SKM-1 treated with dmso at 0.1 percent for 144 hours (cell line): ENCODE data around the gene CTBP2.
"Not testable (repeated sequence)": the region's sequence is repeated elsewhere in the genome, so short reads cannot be mapped to it uniquely, and the experiment has no call there.

Experiments used
- DNase-seq: peaks from one replicate; lab custom pipeline; 2025; ENCODE audit not compliant: unreplicated experiment; lab: John Stamatoyannopoulos, UW

The CTBP2 gene

GRCh38 chr10:125089469-125089868, 70.9 kb downstream of the CTBP2 start:
- no peak for DNase-seq

GRCh38 chr10:125087897-125088215, 72.5 kb downstream of the CTBP2 start:
- no peak for DNase-seq

GRCh38 chr10:125087191-125087896, 73.0 kb downstream of the CTBP2 start:
- DNase-seq: no peak

DNA sequence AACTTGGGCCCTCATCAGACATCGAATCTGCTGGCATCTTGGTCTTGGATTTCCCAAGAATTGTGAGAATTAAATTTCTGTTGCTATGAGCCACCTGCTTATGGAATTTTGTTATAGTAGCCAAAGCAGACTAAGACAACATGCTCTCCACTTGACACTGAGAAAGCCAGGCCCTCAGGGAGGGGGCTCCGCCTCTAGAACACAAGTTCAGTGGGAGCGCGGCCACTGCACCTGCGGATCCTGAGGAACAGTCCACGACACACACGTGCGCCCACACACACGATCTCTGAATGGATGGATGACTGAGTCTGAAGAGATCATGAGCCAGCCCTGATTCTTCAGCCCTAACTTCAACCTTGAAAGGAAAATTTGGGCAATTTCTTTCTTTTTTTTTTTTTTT, 73.7 kb downstream of the CTBP2 start:
- DNase-seq: no peak

DNA sequence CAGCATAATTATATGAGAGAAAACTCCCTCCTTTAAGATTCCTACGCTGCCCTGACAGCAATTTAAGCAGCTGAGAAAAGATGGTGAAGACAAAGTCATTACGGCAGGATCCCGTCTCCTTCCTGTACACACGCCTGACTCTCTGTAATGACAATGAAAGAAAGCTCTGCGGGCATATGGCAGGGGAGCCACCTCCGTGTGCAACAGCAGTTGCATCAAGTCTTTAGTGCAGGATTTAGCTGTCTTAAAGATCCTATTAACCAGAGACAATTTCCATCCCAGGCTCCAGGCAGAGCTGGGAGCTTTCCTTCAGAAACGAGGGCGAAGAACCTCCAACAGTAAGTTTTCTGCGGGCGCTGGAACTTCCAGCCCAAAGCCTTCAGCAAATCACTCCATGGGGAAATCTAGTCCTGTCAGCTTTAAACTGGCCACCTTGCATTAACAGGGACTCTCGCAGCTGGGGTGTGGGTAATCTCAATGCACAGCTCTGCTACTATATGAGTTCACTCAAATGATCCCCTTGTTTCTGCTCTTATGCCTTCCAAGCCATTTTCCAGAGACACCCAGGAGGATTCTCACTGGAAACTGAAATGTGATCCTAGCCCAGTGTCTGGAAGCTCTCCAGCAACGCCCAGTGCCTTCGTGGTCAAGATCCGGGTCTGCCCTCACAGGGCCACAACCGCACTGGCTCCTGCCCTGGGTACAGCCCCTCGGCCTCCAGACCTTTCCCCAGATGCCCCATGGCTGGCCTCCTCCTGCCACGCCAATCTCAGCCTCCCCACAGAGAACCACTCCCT, 74.9 kb downstream of the CTBP2 start:
- no peak for DNase-seq

GRCh38 chr10:125084614-125085257, 75.6 kb downstream of the CTBP2 start:
- DNase-seq: no peak

DNA sequence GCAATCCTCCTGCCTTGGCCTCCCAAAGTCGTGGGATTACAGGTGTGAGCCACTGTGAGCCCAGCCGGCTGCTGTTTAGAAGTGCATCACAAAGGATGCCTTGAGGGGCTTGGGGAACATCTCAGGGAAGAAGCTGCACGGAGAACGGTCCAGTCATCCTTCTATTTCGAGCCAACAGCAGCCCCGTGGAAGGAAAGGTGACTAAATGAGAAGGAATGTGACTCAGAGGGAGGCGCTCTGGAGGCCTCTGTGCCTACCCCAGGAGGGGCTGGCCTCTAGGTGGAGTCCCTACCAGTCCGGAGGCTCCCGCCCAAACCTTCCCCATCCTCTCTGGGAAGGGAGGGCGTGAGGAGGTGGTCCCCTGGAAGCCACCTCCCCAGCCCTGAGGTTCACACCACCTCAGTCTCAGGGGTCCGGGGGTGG, 76.2 kb downstream of the CTBP2 start:
- DNase-seq: no peak

DNA sequence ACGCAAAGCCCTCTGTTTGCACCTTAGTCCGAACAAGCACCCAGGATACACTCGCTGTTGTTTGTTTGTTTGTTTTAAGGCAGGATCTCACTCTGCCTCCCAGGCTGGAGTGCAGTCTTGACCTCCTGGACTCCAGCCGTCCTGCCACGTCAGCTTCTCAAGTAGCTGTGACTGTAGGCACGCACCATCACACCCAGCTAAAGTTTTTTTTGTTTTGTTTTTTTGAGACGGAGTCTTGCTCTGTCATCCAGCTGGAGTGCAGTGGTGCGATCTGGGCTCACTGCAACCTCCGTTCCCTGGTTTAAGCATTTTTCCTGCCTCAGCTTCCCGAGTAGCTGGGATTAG, 76.8 kb downstream of the CTBP2 start:
- no peak for DNase-seq

DNA sequence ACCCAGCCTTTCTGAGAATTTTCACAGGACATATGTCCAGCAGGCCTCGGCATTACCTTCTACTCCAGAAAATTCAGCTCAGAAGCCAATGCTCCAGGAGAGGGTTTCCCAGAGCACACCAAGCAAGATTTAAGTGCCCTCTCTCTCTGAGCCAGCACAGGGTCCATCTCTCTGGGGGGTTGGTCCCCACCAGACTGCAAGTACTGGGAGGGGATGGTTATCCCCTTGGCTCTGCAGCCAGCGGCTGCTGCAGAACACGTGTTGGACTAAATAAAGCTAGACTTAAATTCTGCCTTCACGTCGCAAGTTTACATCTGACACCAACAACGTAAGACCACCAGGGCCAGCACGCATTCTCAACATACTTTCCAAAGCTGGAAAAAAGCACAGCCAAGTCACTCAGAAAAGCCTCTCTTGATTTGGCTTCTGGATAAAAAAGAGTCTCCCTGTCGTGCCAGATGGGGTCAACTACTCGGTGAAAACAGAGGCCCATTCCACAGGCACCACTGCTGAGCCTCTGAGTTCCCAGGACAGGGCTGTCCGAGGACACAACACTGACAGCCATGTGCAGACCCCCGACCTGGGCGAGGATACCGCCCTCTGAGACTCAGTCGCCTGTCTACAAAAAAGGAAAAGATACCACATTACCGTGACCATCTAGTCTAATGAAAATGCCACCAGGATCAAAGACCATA, 77.3 kb downstream of the CTBP2 start:
- no peak for DNase-seq

DNA sequence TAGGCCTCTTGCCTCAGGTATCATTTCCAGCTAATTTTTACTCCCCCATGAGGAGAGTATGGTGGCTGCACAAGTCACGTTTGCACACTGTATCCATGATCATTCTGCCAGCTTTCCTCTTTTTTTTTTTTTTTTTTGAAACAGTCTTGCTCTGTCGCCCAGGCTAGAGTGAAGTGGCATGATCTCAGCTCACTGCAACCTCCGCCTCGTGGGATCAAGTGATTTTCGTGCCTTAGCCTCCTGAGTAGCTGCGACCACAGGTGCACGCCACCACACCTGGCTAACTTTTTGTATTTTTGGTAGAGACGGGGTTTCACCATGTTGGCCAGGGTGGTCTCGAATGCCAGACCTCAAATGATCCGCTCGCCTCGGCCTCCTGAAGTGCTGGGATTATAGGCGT, 77.9 kb downstream of the CTBP2 start:
- not testable (repeated sequence) for DNase-seq

GRCh38 chr10:125081931-125082330, 78.4 kb downstream of the CTBP2 start:
- no peak for DNase-seq

DNA sequence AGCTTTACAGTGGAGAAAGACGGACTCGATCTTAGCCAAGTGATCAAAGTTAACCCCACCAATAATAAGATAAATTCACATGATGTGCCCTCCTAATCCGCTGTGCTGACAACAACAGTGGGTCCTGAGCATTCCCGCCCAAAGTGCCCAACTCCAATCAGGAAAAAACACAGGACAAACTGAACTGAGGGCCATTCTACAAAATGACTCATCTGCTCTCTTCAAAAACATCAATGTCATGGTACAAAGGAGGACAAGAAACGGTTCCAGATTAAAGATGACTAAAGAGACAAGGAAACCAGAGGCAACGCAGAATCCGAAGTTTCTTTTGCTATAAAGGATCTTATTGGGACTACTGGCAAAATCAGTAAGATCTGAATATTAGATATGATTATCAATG, 79.4 kb downstream of the CTBP2 start:
- no peak for DNase-seq

GRCh38 chr10:125080296-125080695, 80.1 kb downstream of the CTBP2 start:
- no peak for DNase-seq

DNA sequence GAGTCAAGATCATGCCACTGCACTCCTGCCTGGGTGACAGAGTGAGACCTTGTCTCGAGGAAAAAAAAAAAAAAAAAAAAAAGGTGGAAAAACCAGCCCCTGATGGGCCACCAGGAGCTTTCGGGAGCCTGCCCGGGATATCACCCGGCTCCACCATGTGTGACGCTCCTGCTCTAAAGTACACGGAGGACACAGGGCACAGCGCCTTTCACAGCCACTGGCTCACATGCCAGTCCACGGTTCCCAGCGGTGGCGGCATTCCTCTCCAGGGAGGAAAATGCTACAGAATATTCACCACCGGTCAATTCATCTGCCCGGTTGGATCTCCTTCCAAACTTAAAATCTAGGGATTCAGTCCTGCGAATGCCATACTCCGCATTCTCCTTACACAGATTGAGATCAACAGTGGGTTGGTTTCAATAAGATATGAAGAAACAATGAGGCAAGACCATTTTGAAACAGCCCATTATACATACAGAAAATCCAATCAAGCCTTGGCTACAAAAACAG, 81.2 kb downstream of the CTBP2 start:
- DNase-seq: no peak

GRCh38 chr10:125076891-125077541, 83.3 kb downstream of the CTBP2 start:
- no peak for DNase-seq

GRCh38 chr10:125076121-125076825, 84.1 kb downstream of the CTBP2 start:
- DNase-seq: no peak

GRCh38 chr10:125073996-125074395, 86.4 kb downstream of the CTBP2 start:
- no peak for DNase-seq

GRCh38 chr10:125072794-125073193, 87.6 kb downstream of the CTBP2 start:
- DNase-seq: no peak

DNA sequence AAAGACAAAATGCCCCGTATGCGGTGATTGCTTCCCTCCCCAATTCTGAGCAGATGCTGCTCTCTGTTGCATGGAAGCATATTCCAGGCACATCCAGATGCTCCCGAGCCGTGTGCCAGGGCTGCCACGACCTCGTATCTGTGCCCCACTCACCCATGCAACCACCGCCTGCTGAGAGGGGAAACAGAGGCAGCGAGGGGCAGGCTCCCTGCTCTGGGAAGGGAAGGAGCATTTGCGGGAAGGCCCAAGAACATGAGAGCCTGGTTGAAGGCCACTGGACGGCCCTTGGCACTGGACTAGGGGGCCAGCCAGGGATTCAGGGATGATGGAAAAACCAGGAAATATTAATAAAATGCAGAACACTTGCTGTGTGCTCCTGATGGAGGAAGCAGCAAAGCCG, 89.4 kb downstream of the CTBP2 start:
- no peak for DNase-seq

- no peak for DNase-seq
Measured at GRCh38 chr10:125068406-125068805, 92.0 kb downstream of the CTBP2 start.
